Left kidney (tissue), 8 donors: ENCODE results near the gene PRKRA. TPM values are rescaled to one million over a fixed set of nuclear protein-coding genes. Genes with fewer than 3 reads are reported as not detected.

ENCODE experiments used
- DNase-seq: peaks from one replicate; pipeline ENCODE4 v3.0.0-alpha.2; 2013
- long read RNA-seq, 8 donors: transcript quantifications; one replicate each; lab custom pipeline, GENCODE V29; 2026
- polyA plus RNA-seq: library from polyadenylated mRNA; unstranded; fragments of 120-200 nt; gene quantifications from one replicate; pipeline ENCODE4 v1.2.1, GENCODE V29; 2013; ENCODE audit not compliant: insufficient read length

PRKRA gene
- 91.7 TPM for polyA plus RNA-seq
- long read RNA-seq, donor 1, transcript PRKRA-208 (3 exons, 585 nt): minor isoform, 5 of 40 reads
- long read RNA-seq, donor 1, transcript PRKRA-201 (8 exons, 1,826 nt): major isoform, 26 of 40 reads
- long read RNA-seq, donor 1, partial matches to known transcripts: 0 of 40 reads
- long read RNA-seq, donor 1, other reads (novel, unspliced or antisense): 0 of 40 reads
- long read RNA-seq, donor 2, transcript PRKRA-201 (8 exons, 1,826 nt): major isoform, 18 of 21 reads
- long read RNA-seq, donor 2, partial matches to known transcripts: 0 of 21 reads
- long read RNA-seq, donor 2, other reads (novel, unspliced or antisense): 0 of 21 reads
- long read RNA-seq, donor 3, transcript PRKRA-201 (8 exons, 1,826 nt): major isoform, 13 of 16 reads
- long read RNA-seq, donor 3, partial matches to known transcripts: 0 of 16 reads
- long read RNA-seq, donor 3, other reads (novel, unspliced or antisense): 0 of 16 reads
- long read RNA-seq, donor 4: 0 reads
- long read RNA-seq, donor 5, transcript PRKRA-201 (8 exons, 1,826 nt): major isoform, 43 of 56 reads
- long read RNA-seq, donor 5, partial matches to known transcripts: 6 of 56 reads
- long read RNA-seq, donor 5, other reads (novel, unspliced or antisense): 0 of 56 reads
- long read RNA-seq, donor 6, transcript PRKRA-201 (8 exons, 1,826 nt): major isoform, 33 of 64 reads
- long read RNA-seq, donor 6, partial matches to known transcripts: 26 of 64 reads
- long read RNA-seq, donor 6, other reads (novel, unspliced or antisense): 0 of 64 reads
- long read RNA-seq, donor 7, transcript PRKRA-201 (8 exons, 1,826 nt): major isoform, 38 of 138 reads
- long read RNA-seq, donor 7, partial matches to known transcripts: 93 of 138 reads
- long read RNA-seq, donor 7, other reads (novel, unspliced or antisense): 0 of 138 reads
- long read RNA-seq, donor 8, transcript PRKRA-201 (8 exons, 1,826 nt): major isoform, 11 of 13 reads
- long read RNA-seq, donor 8, partial matches to known transcripts: 0 of 13 reads
- long read RNA-seq, donor 8, other reads (novel, unspliced or antisense): 0 of 13 reads

DNA sequence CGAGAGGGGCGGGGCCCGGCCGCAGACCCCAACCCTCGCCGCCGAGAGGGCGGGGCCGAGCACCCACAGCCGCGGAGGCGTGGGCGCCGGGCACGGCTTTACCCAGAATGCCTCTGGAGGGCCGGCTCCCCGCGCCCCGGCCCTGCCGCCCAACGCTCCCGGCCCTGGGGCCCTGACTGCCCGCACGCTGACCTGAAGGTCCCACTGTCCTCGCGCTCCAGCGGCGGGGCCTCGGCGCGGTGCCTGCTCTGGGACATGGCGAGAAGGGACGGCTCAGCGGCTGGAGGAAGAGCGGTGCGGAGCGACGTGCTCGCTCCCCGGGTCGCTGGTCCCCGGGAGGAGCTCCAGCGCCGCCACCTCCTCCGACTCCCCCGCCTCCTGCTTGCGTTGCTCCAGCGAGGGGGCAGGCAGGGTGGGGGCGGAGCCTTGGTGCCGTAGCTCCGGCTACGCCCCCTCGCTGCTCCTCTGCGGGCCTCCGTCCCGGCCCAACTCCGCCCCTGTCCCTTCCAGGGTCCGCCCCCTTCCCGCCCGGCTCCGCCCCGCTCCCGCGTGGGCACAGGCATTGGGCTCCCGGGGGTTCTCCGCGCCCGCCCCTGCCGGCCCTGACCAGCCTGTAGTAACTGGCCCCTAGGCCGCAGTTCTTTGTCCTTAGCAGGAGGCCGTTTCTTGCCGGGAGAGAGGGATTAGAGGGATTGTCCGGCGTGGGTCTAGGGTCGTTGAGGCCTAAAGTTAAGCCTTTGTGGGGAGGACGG is at the start of gene PRKRA, which contains the start of gene PJVK:
PRKRA (minus strand) TSS at position 402 of the 752 bp plus-strand sequence; CDS start at position 257, 145 bp downstream.
PJVK (plus strand) TSS at position 605 of the 752 bp plus-strand sequence. CDS start 2,032 bp downstream, outside the sequence.
- peak; percentile 97 for DNase-seq

DNA sequence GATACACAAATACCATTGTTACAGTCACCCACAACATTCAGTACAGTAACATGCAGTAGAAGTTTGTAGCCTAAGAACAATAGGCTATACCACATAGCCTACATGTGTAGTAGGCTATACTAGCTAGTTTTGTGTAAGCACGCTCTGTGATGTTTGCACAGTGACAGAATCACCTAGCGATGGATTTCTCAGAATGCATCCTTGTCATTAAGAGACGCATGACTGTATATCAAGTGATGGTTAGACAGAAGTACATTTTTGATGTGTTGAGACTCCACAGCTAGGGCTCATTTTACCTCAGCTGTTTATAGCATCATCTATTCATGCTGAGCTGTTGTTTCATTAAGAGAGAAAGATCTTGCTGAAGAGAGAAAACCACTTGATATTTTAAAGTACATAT is 48.7 kb upstream of the PRKRA start:
- DNase-seq: no peak

- DNase-seq: no peak
These were observed 47.2 kb upstream of the PRKRA start for GRCh38 chr2:178498137-178498536.

DNA sequence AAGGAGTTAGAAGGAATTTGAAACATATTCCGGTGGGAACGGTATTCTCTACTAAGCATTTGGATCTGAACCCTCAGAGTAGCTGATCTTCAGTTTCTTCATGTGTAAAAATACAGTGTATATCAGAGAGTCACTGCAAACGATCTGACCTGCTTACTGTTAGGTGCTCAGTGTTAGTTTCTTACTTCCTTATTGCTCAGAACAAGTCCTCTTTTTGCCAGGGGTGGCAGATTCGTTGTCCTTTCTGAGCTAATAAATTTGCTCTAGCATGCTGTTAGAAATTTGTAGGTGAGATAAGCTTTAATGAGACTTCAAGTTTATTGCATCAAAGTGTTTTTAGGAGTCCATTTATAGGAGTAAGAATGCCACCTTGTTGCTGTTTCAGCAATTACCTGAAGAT is 45.1 kb upstream of the PRKRA start:
- no peak for DNase-seq

DNA sequence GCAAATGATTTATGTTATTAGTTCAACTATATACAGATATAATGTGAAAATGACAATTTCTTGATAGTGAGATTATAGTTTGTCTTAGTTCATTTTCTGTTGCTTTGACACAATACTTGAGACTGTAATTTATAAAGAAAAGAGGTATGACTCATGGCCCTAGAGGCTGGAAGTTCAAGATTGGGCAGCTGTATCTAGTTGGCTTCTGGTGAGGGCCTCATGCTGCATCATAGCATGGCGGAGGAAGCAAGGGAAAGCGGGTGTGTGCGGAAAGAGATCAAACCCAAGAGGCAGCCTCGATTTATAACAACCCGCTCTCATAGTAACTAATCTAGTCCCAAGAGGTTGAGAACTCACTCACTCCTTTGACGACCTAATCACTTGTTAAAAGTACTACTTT is 40.6 kb upstream of the PRKRA start:
- DNase-seq: no peak

GRCh38 chr2:178485356-178485755 is 34.4 kb upstream of the PRKRA start:
- DNase-seq: no peak

DNA sequence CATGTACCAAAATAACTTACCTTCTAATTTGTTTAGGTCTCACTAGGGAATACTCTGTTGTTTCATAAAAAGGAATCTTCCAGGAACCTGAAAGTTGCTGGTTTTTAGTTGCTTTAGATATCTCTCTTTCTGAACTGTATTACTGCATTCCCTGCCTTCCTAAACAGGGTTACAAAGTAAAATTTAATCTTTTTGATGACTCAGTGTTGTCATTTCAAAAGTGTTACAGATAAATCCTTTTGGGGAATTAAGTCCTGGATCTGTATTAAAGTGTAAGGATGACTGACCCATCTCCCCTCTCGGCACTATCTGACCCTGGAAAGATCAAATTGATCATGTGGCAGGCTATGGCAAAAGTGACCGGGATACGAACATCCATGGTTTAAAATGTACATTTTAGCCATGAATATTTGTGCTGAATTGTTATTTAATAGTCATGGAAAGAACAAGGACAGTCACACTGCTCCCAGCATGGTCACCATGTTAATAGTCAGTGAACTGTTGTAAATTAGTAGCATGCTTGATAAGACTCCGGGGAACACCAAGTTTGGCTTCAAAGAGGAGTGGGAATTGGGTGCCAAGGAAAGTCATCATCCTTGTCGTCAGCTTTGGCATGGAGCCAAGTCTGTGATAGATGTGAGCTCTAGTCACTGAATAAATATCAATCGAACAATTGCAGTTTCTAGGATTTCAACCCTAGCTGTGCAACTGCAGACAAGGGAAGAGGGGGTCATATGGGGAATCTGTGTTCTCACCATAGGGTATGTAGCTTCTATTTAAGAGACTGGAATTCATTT is 33.5 kb upstream of the PRKRA start:
- DNase-seq: no peak

- DNase-seq: no peak
These were observed 31.5 kb upstream of the PRKRA start for GRCh38 chr2:178482437-178482836.

DNA sequence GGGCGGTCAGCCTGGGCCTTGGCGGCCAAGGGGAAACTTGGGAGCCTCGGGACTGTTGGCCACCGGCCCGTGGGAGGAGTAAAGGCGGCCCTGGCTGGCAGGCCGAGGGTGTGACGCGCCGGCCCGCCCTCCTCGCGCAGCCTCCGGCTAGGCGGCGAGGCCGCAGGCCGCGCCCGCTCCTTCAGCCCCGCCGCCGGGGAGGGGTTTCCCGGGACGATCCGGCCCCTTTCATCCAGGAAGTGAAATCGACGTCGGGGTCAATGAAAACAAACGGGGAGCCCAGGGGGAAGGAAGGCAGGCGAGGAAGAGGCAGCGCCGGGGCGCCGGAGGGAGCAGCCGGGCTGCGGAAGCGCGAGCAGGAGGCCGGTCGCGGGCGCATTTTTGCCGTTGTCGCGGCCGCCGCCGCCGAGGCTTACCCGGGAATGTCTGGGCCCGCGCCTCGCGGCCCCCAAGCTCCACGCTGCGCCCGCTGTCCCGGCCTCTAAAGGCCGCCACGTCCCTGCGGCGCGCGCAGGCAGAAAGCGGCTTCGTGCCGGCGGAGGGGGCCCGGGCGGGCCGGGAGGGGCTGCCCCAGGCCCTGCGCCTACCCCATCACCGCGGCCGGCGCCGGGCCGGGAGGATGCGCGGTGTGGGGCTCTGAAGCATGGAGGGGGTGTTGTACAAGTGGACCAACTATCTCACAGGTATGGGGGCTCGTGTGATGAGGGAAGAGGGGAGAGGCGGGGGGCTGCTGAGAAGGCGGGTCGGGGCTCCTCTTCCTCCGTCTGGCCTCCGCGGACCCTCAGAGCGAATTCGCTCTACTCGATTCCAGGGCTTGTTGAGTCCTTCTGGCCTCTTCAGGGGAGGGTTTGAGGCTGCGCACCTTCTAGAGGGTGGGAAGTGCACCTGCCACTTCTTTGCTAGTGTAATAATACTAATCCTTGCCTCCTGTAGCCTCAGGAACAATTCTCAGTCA is 29.5 kb upstream of the PRKRA start, which contains the start of gene PLEKHA3:
PLEKHA3 (plus strand) TSS at position 231 of the 955 bp plus-strand sequence; CDS start at position 644, 413 bp downstream.
- peak; percentile 89 for DNase-seq

- DNase-seq: peak; percentile 5
These were observed 28.8 kb upstream of the PRKRA start for GRCh38 chr2:178479758-178480226.

GRCh38 chr2:178479275-178479616 is 28.3 kb upstream of the PRKRA start:
- DNase-seq: no peak

- peak; percentile 89 for DNase-seq
These were observed 27.7 kb upstream of the PRKRA start, which contains the start of gene FKBP7 for GRCh38 chr2:178478439-178479274. FKBP7 (minus strand) TSS chr2:178478600; CDS start chr2:178478499, 101 bp downstream.

- DNase-seq: peak; percentile 39
These were observed 27.1 kb upstream of the PRKRA start for GRCh38 chr2:178478130-178478438.

GRCh38 chr2:178477443-178478129 is 26.6 kb upstream of the PRKRA start:
- DNase-seq: peak; percentile 46

DNA sequence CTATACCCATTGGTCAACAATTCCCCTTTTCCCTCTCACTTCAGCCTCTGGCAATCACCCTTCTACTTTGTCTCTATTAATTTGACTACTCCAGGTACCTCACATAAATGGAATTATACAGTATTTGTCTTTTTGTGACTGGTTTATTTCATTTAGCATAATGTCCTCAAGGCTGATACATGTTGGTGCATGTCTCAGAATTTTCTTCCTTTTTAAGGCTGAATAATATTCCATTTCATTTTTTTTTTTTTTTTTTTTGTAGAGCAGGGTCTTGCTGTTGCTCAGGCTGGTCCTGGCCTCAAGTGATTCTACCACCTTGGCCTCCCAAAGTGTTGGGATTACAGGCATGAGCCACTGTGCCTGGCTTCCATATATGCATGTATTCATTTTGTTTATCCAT is 25.5 kb upstream of the PRKRA start:
- DNase-seq: no peak

DNA sequence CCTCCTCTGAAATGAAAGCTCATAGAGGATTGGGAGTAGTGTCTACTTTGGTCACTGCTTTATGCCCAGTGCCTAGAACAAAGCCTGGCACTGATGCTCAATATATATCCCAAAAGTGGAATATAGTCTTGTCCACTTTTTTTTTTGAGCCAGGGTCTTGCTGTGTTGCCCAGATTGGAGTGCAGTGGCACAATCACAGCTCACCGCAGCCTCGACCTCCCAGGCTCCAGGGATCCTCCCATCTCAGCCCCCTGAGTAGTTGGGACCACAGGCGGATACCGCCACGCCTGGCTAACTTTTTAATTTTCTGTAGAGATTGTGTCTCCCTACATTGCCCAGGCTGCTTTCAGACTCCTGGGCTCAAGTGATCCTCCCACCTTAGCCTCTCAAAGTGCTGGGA is 23.6 kb upstream of the PRKRA start:
- no peak for DNase-seq

GRCh38 chr2:178473931-178474330 is 23.0 kb upstream of the PRKRA start:
- no peak for DNase-seq

DNA sequence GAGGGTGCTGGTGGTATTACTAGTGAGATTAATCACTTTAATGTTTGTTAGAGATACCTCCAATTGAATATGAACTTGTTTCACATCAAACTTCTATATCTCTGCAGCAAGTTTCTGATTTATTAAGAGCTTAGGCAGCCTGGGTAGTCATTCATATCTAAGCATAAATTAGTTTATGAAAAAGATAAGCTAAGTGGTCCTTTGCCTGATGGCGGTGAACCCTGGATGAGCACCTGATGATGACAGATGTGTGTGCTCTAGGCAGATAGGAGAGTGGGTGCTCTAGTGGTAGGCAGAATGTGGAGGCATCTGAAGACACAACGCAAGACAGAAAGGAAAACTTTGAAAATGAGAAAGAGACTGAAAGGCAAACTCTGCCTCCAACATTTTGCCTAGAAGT is 22.4 kb upstream of the PRKRA start:
- no peak for DNase-seq
